HEK293 (cell line): ENCODE measurements around the gene SLC4A1AP.

Experiments used
- BCL6B ChIP-seq: fragments of 450-650 bp; formaldehyde crosslinking; IDR thresholded peaks from 2 replicates; pipeline ENCODE4 v1.5.1; 2017; ENCODE audit warnings: missing biosample characterization, missing genetic modification characterization
- MEIS1 ChIP-seq: sonication (generic); formaldehyde crosslinking; IDR thresholded peaks from 2 replicates; pipeline ENCODE4 v1.8.1; 2022; ENCODE audit warnings: missing genetic modification reagents, mild to moderate bottlenecking, borderline replicate concordance
- ZNF175 ChIP-seq: fragments of 450-650 bp; formaldehyde crosslinking; IDR thresholded peaks from 2 replicates; pipeline ENCODE4 v1.5.1; 2016; ENCODE audit warnings: missing biosample characterization, missing genetic modification characterization
- ZNF302 ChIP-seq: fragments of 450-650 bp; formaldehyde crosslinking; IDR thresholded peaks from 2 replicates; pipeline ENCODE4 v1.5.1; 2016; ENCODE audit warnings: missing biosample characterization, missing genetic modification characterization, low read depth

GRCh38 chr2:27661371-27661770 lies 2.3 kb upstream of the SLC4A1AP start:
- TF ChIP-seq ZNF302 (tag by site-specific recombination) (no peak), ZNF175 (tag by site-specific recombination) (no peak), BCL6B (tag by site-specific recombination) (no peak), MEIS1 (no peak)
